OCI-LY3 (cell line): ENCODE measurements around the gene MARCKSL1.

Source experiments
- EZH2phosphoT487 ChIP-seq: fragments of 200-600 bp; shearing (Covaris generic); IDR thresholded peaks from 2 replicates; pipeline ENCODE4 v1.6.1; 2018; ENCODE audit warnings: antibody characterized with exemption, mixed run types, low read depth
- TF ChIP-seq, protein P1 (sequence below): fragments of 200-600, 300-600 bp; sonication (generic); IDR thresholded peaks from 2 replicates; pipeline ENCODE4 v1.5.1; 2014; ENCODE audit warnings: antibody characterized with exemption, low read length, low read depth

DNA sequence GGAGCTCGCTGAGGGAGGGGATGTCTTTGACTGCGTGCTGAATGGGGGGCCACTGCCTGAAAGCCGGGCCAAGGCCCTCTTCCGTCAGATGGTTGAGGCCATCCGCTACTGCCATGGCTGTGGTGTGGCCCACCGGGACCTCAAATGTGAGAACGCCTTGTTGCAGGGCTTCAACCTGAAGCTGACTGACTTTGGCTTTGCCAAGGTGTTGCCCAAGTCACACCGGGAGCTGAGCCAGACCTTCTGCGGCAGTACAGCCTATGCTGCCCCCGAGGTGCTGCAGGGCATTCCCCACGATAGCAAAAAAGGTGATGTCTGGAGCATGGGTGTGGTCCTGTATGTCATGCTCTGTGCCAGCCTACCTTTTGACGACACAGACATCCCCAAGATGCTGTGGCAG lies 27.7 kb upstream of the MARCKSL1 start:
- TF ChIP-seq, protein P1, sequence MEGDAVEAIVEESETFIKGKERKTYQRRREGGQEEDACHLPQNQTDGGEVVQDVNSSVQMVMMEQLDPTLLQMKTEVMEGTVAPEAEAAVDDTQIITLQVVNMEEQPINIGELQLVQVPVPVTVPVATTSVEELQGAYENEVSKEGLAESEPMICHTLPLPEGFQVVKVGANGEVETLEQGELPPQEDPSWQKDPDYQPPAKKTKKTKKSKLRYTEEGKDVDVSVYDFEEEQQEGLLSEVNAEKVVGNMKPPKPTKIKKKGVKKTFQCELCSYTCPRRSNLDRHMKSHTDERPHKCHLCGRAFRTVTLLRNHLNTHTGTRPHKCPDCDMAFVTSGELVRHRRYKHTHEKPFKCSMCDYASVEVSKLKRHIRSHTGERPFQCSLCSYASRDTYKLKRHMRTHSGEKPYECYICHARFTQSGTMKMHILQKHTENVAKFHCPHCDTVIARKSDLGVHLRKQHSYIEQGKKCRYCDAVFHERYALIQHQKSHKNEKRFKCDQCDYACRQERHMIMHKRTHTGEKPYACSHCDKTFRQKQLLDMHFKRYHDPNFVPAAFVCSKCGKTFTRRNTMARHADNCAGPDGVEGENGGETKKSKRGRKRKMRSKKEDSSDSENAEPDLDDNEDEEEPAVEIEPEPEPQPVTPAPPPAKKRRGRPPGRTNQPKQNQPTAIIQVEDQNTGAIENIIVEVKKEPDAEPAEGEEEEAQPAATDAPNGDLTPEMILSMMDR = no peak
- no peak for TF ChIP-seq EZH2phosphoT487
